GM10266 (cell line): ENCODE data around the gene GMDS.

ENCODE experiments used
- DNase-seq: peaks from one replicate; pipeline ENCODE4 v3.0.0; 2012; ENCODE audit errors: extremely low spot score
- TF ChIP-seq, protein P1 (sequence below): IDR thresholded peaks from 2 replicates; pipeline ENCODE4 v1.5.1; 2012; ENCODE audit warnings: mild to moderate bottlenecking, low read depth; ENCODE audit not compliant: control insufficient read depth, insufficient read depth; ENCODE audit errors: missing control alignments

Gene GMDS

DNA sequence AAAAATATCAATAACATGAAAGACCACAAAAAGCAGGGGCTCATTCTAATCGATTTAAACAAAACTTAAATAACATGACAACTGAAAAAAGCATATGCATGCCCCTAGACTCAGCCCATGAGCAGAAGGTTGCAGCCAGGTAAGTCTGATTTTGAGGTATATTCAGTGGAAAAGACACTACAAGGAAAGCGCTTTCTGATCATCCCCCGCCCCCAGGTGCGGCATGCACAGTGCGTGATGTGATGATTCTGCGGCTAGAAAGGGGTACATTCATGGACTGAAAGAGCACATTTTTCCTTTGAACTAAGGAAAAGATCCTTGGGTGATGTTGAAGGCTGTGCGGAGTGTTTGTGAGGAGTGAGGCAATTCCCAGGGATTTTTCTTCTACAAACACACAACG, 652.6 kb downstream of the GMDS start:
- no peak for DNase-seq
- TF ChIP-seq, protein P1, sequence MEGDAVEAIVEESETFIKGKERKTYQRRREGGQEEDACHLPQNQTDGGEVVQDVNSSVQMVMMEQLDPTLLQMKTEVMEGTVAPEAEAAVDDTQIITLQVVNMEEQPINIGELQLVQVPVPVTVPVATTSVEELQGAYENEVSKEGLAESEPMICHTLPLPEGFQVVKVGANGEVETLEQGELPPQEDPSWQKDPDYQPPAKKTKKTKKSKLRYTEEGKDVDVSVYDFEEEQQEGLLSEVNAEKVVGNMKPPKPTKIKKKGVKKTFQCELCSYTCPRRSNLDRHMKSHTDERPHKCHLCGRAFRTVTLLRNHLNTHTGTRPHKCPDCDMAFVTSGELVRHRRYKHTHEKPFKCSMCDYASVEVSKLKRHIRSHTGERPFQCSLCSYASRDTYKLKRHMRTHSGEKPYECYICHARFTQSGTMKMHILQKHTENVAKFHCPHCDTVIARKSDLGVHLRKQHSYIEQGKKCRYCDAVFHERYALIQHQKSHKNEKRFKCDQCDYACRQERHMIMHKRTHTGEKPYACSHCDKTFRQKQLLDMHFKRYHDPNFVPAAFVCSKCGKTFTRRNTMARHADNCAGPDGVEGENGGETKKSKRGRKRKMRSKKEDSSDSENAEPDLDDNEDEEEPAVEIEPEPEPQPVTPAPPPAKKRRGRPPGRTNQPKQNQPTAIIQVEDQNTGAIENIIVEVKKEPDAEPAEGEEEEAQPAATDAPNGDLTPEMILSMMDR: no peak

DNA sequence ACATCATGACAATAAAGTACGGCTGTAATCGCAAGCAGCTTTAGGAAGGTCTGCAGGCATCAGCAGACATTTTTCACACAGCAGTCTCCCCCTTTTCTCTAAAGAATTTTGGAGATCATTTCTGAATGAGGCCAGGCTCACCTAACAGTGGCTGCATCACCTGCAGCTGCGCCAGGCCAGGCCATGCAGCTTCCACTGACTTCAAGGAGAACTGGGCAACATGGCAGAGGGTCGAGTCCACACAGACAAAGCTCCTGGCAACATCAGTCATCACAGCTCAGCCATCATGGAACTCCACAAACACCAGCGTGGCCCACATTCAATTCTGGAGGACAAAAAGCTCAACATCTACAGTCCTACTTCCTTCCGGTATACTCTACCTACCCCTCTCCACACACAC, 653.5 kb downstream of the GMDS start:
- TF ChIP-seq, protein P1: no peak

GRCh38 chr6:1591243-1591642, 654.2 kb downstream of the GMDS start:
- TF ChIP-seq, protein P1: no peak
- DNase-seq: no peak

More for the DNA sequence above, 653.5 kb downstream of the GMDS start:
- DNase-seq: no peak

- TF ChIP-seq, protein P1: no peak
- DNase-seq: no peak
These were observed 654.8 kb downstream of the GMDS start for GRCh38 chr6:1590580-1590979.

DNA sequence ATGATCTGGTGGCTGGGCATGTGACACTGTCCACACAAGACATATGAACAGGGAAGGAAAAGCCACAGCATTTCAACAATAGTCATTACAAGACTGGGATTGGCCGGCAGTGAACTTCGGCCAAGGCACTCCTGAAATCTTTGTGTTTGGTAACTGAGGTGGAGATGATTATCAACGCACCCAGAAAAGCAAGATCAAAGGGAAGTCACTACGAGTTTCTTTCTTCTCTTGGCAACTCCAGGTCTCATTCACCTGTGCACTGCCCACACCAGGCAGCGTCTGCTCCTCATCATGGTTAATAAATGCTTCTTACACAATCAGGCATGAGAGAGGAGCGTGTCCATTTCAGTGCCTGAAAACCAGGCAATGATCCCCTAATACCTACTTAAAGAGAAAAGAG, 656.2 kb downstream of the GMDS start:
- TF ChIP-seq, protein P1: no peak
- DNase-seq: no peak

DNA sequence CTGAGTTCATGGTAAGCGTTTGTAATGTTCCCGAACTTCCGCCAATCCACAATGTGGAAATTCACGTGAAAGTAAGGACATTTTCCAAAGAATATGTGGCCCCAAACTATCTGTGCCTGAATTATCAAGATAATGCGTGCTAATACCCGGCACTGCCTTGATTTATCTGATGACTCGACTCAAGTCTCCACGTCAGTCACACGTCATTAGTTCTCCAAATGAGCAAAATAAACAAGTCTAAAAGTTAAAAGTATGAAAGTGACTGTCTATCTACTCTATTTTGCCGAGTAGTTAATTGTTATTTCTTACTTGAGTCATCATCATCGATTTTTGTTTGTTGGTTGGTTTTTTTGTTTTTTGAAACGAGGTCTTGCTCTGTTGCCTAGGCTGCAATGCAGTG, 657.4 kb downstream of the GMDS start:
- DNase-seq: no peak
- TF ChIP-seq, protein P1: no peak

DNA sequence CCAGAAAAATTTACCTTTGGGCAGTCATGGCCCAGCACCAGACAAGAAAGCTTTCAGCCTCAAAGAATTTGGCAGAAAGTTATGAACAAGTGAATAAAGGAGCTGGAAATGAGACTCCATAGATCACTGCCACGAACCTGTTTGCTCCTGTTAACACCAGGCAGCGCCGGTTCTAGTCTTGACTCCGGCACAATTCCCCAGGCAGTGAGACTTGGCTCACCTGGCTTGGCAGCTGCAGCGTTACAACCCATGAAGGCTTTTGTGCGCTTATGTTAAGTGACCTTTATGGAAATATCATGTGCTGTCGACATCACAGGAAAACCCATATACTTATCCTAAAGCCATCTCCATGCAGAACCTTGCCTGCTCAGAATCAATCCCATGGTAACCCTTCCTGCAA, 657.9 kb downstream of the GMDS start:
- TF ChIP-seq, protein P1: no peak

More for the DNA sequence above, 657.9 kb downstream of the GMDS start:
- no peak for DNase-seq
